PC-3 (cell line): Measurements from ENCODE around the gene CORIN. TPM values are rescaled to one million over a fixed set of nuclear protein-coding genes. Genes with fewer than 3 reads are reported as not detected.

Experiments
- ATAC-seq: fragments of 200-7000 bp; cut with Tn5 transposase; 2 replicates; pipeline ENCODE4 v1.9.1; 2020; ENCODE audit warnings: mild to moderate bottlenecking, moderate library complexity
- BruUV-seq: library from RNA; stranded (reverse); fragments of 400-500 nt; replicated peaks from 2 replicates; lab custom pipeline; 2021; lab: Mats Ljungman, UMichigan
- CTCF ChIA-PET: fragments of 300-600 bp; sonication (Branson Sonifier 250); formaldehyde crosslinking; loops from one replicate; lab custom pipeline; 2022; ENCODE audit warnings: antibody characterized with exemption; lab: Charles Lee
- POLR2A ChIA-PET: fragments of 300-600 bp; sonication (Branson Sonifier 250); formaldehyde crosslinking; loops from one replicate; lab custom pipeline; 2022; ENCODE audit warnings: antibody characterized with exemption; ENCODE audit not compliant: unreplicated experiment; lab: Charles Lee
- DNase-seq: peaks from one replicate; pipeline ENCODE4 v3.0.0-alpha.2; 2015
- H2AFZ ChIP-seq: fragments of 300-600 bp; sonication (generic); 2 replicates; pipeline ENCODE4 v1.6.0; 2016; ENCODE audit warnings: antibody characterized with exemption, low read length
- H3F3A ChIP-seq: fragments of 300-600 bp; sonication (generic); one replicate; pipeline ENCODE4 v1.6.0; 2017; ENCODE audit warnings: antibody characterized with exemption, low read length, control low read depth, mild to moderate bottlenecking; ENCODE audit not compliant: unreplicated experiment
- H3K27ac ChIP-seq: fragments of 300-600 bp; sonication (generic); 2 replicates; pipeline ENCODE4 v1.5.1; 2016; ENCODE audit warnings: mild to moderate bottlenecking, low read length
- H3K27me3 ChIP-seq: fragments of 300-600 bp; sonication (generic); 2 replicates; pipeline ENCODE4 v1.6.1; 2016; ENCODE audit warnings: low read length, mixed read lengths
- H3K36me3 ChIP-seq: fragments of 300-600 bp; sonication (generic); 2 replicates; pipeline ENCODE4 v1.6.1; 2016; ENCODE audit warnings: low read depth, mixed run types, low read length, mixed read lengths
- H3K4me1 ChIP-seq: fragments of 300-600 bp; sonication (generic); 2 replicates; pipeline ENCODE4 v1.5.1; 2016; ENCODE audit warnings: low read length; ENCODE audit not compliant: insufficient read depth
- H3K4me2 ChIP-seq: fragments of 300-600 bp; sonication (generic); 2 replicates; pipeline ENCODE4 v1.6.0; 2016; ENCODE audit warnings: low read length
- H3K4me3 ChIP-seq: fragments of 300-600 bp; sonication (generic); 2 replicates; pipeline ENCODE4 v1.5.1; 2016; ENCODE audit warnings: mild to moderate bottlenecking, low read length, mixed read lengths
- H3K79me2 ChIP-seq: fragments of 300-600 bp; sonication (generic); 2 replicates; pipeline ENCODE4 v1.6.1; 2017; ENCODE audit warnings: low read length, mixed read lengths
- H3K9ac ChIP-seq: fragments of 300-600 bp; sonication (generic); 2 replicates; pipeline ENCODE4 v1.6.0; 2016; ENCODE audit warnings: mild to moderate bottlenecking, low read length
- H3K9me2 ChIP-seq: fragments of 300-600 bp; sonication (generic); replicated peaks from 2 replicates; pipeline ENCODE4 v1.6.1; 2016; ENCODE audit warnings: mixed run types, low read length, mixed read lengths
- H3K9me3 ChIP-seq: fragments of 300-600 bp; sonication (generic); 2 replicates; pipeline ENCODE4 v1.6.1; 2016; ENCODE audit warnings: low read length, mixed read lengths
- H4K20me1 ChIP-seq: fragments of 300-600 bp; sonication (generic); 2 replicates; pipeline ENCODE4 v1.6.1; 2016; ENCODE audit warnings: low read length, mixed read lengths
- EZH2 ChIP-seq: fragments of 300-600 bp; sonication (generic); IDR thresholded peaks from one replicate; pipeline ENCODE4 v1.6.1; 2017; ENCODE audit warnings: antibody characterized with exemption, mild to moderate bottlenecking, low read length; ENCODE audit not compliant: unreplicated experiment
- EZH2phosphoT487 ChIP-seq: fragments of 300-600 bp; sonication (generic); IDR thresholded peaks from 2 replicates; pipeline ENCODE4 v1.6.1; 2018; ENCODE audit warnings: mild to moderate bottlenecking, antibody characterized with exemption, low read length, borderline replicate concordance
- intact Hi-C: fragments of 100-400 bp; cut with micrococcal nuclease; formaldehyde crosslinking; loops from 2 replicates; pipeline ENCODE4 v1.9.0; 2023
- total RNA-seq: library from RNA; depleted of rRNA; stranded (reverse); fragments of >200 nt; gene quantifications from 2 replicates; pipeline ENCODE4 v1.2.3, GENCODE V29; 2014
- TF ChIP-seq, protein P1 (sequence below): fragments of 300-600 bp; sonication (generic); conservative IDR thresholded peaks from 2 replicates; pipeline ENCODE4 v1.5.1; 2017; ENCODE audit warnings: antibody characterized with exemption, low read depth, mild to moderate bottlenecking, low read length

CORIN gene
- total RNA-seq, 1 experiment from 2014 or later = not detected

DNA sequence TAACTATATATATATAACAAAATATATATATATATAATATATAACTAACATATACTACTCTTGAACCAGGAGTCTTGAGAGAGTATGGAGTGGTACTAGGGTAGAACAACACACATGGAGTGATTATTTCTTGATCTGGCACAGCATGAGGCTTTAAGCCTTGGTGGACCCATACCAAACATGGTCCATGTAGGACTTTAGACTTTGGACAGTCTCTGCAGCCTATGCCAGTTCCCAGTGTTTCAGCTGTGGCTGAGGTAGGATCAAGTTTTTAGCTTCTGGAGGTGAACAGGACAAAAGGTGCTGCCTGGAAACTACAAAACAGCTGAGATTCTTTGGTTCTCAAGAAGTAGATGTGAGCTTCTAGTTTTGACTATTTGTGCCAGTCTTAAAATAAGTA, 20.6 kb downstream of the CORIN start:
- Histone ChIP-seq H3K9ac (no peak overlapping the region), H3K79me2 (no peaks in the 10 kb centered on the region), H3K27me3 (peaks cover 55% of the 10 kb centered on the region), H3K4me1 (no peaks in the 10 kb centered on the region), H4K20me1 (no peaks in the 10 kb centered on the region), H2AFZ (no peak overlapping the region), H3K4me3 (no peak overlapping the region), H3F3A (no peaks in the 10 kb centered on the region), H3K4me2 (no peak overlapping the region), H3K9me3 (no peaks in the 10 kb centered on the region), H3K36me3 (no peaks in the 10 kb centered on the region), H3K27ac (no peak overlapping the region), H3K9me2 (no peaks in the 10 kb centered on the region)
- intact Hi-C loops = no loop called here
- POLR2A ChIA-PET = no interaction called here
- no peak for ATAC-seq
- BruUV-seq = no TSS peak
- CTCF ChIA-PET = no interaction called here
- DNase-seq = no peak
- no peak for TF ChIP-seq EZH2phosphoT487
- no peak for TF ChIP-seq EZH2
- TF ChIP-seq, protein P1, sequence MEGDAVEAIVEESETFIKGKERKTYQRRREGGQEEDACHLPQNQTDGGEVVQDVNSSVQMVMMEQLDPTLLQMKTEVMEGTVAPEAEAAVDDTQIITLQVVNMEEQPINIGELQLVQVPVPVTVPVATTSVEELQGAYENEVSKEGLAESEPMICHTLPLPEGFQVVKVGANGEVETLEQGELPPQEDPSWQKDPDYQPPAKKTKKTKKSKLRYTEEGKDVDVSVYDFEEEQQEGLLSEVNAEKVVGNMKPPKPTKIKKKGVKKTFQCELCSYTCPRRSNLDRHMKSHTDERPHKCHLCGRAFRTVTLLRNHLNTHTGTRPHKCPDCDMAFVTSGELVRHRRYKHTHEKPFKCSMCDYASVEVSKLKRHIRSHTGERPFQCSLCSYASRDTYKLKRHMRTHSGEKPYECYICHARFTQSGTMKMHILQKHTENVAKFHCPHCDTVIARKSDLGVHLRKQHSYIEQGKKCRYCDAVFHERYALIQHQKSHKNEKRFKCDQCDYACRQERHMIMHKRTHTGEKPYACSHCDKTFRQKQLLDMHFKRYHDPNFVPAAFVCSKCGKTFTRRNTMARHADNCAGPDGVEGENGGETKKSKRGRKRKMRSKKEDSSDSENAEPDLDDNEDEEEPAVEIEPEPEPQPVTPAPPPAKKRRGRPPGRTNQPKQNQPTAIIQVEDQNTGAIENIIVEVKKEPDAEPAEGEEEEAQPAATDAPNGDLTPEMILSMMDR = no peak

DNA sequence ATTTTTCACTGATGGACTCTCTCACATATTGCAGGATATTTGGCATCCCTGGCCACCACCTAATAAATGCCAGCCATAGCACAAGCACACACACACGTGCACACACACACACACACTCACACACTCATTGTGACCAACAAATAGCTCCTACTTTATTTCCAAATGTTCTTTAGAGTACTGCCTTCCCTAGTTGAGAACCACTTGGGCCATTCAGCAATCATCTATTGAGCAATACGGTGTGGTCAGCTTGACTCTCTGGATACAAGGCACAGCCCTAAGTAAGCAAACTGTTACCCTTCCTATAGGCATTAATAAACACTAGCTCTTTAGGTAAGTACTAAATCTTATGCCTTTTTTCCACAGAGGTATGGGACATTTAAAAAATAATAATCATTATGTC, 21.1 kb downstream of the CORIN start:
- TF ChIP-seq EZH2 (no peak), EZH2phosphoT487 (no peak)
- TF ChIP-seq, protein P1 = no peak
- H2AFZ ChIP-seq = no peak overlapping the region
- no peak overlapping the region for H3K9ac ChIP-seq
- no peaks in the 10 kb centered on the region for H3F3A ChIP-seq
- no peaks in the 10 kb centered on the region for H3K79me2 ChIP-seq
- H3K4me1 ChIP-seq = no peaks in the 10 kb centered on the region
- H3K9me3 ChIP-seq = no peaks in the 10 kb centered on the region
- no peak overlapping the region for H3K27ac ChIP-seq
- H3K27me3 ChIP-seq = peaks cover 55% of the 10 kb centered on the region
- intact Hi-C loops = no loop called here
- ATAC-seq (no peak), DNase-seq (no peak)
- no TSS peak for BruUV-seq
- CTCF ChIA-PET = no interaction called here
- no peak overlapping the region for H3K4me2 ChIP-seq
- POLR2A ChIA-PET = no interaction called here
- no peak overlapping the region for H3K4me3 ChIP-seq
- no peaks in the 10 kb centered on the region for H3K36me3 ChIP-seq
- no peaks in the 10 kb centered on the region for H4K20me1 ChIP-seq
- no peaks in the 10 kb centered on the region for H3K9me2 ChIP-seq

DNA sequence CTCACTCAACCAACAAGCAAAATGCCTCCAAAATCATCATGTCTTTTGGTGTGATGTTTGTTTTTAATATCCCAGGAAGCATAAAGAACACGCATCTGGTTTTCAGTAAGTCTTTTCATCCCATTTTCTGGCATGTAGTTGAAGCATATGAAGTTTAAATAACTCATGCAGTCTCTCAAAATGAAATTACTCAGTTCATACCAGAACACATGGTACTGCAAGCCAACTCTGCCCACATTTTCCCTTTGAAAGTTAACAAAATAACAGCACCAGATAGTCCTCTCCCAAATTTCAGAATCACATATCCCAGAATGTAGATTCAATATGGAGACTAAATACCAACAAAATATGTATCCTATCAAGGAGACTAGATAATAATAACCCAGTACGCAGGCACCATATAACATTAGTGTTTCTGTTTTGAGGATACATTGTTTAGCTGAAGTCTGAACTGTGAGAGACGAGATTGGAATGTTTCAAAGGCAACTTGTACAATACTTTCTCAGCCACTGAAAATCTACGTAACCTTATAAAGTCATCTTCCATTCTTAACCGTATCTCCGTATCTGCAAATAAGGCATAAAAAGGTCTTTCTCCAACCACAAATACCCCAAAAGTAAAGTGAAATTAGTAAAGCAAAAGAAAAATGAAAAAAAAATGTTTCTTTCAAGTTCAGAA, 23.1 kb downstream of the CORIN start:
- Histone ChIP-seq H3K4me2 (no peak overlapping the region), H3K9ac (no peak overlapping the region), H4K20me1 (no peaks in the 10 kb centered on the region), H3K79me2 (no peaks in the 10 kb centered on the region), H3K27me3 (peaks cover 61% of the 10 kb centered on the region), H3K9me3 (no peaks in the 10 kb centered on the region), H3K36me3 (no peaks in the 10 kb centered on the region), H3K4me1 (no peaks in the 10 kb centered on the region), H3K4me3 (no peak overlapping the region), H3K27ac (no peak overlapping the region), H2AFZ (no peak overlapping the region), H3F3A (no peaks in the 10 kb centered on the region), H3K9me2 (no peaks in the 10 kb centered on the region)
- TF ChIP-seq EZH2 (no peak), EZH2phosphoT487 (no peak)
- TF ChIP-seq, protein P1 = no peak
- no peak for ATAC-seq
- POLR2A ChIA-PET = no interaction called here
- no TSS peak for BruUV-seq
- no peak for DNase-seq
- CTCF ChIA-PET = no interaction called here
- intact Hi-C loops = no loop called here
